ENCODE data around the gene NLRC3.

DNA sequence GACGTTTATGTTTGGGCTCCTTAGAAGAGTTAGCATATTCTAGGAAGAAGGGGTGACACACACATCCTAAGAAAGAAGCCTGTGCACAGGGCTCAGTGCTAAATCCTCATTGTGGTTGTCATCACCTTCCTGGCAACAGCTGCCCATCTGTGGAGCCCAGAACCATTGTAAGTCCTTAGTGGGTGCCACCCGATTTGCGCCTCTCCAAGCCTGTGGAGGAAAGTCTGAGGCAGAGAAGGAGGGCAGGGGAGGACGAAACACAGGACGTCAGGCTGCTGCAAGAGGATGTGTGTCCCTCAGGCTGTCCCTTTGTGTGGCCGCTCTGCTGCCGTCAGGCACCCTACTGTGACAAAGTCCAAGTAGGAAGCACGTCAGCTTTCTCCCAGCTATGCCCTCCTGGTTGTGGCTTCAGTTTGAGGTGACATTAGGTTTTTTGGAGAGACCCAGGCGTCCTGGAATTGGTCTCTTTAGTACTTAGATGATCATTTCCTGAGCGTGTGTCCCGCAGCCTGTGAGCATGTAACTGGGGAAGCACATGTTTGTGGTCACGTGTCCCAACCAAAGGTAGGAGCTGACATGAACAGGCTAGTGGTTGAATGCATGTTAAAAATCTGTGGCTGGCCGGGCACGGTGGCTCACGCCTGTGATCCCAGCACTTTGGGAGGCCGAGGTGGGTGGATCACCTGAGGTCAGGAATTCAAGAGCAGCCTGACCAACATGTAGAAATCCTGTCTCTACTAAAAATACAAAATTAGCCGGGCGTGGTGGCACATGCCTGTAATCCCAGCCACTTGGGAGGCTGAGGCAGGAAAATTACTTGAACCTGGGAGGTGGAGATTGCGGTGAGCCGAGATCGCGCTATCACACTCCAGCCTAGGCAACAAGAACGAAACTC is 65.7 kb downstream of the NLRC3 start:
- TF ChIP-seq, protein P1, sequence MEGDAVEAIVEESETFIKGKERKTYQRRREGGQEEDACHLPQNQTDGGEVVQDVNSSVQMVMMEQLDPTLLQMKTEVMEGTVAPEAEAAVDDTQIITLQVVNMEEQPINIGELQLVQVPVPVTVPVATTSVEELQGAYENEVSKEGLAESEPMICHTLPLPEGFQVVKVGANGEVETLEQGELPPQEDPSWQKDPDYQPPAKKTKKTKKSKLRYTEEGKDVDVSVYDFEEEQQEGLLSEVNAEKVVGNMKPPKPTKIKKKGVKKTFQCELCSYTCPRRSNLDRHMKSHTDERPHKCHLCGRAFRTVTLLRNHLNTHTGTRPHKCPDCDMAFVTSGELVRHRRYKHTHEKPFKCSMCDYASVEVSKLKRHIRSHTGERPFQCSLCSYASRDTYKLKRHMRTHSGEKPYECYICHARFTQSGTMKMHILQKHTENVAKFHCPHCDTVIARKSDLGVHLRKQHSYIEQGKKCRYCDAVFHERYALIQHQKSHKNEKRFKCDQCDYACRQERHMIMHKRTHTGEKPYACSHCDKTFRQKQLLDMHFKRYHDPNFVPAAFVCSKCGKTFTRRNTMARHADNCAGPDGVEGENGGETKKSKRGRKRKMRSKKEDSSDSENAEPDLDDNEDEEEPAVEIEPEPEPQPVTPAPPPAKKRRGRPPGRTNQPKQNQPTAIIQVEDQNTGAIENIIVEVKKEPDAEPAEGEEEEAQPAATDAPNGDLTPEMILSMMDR (conservative IDR thresholded peaks at IDR 0.05; ENCODE audit: low read depth, low read length): no peak
- TF ChIP-seq EZH2 (IDR thresholded peaks at IDR 0.05; ENCODE audit: borderline replicate concordance, low read depth, low read length, poor library complexity, severe bottlenecking): no peak
